ENCODE measurements around the gene EPN2.

- no peak for TF ChIP-seq CTCF (IDR thresholded peaks at IDR 0.05)
- TF ChIP-seq POLR2A (IDR thresholded peaks at IDR 0.05): no peak
These were observed 146.7 kb downstream of the EPN2 start for GRCh38 chr17:19383681-19384470.
